ENCODE results near the gene MYO3A. TPM values are rescaled to one million over a fixed set of nuclear protein-coding genes. Genes with fewer than 3 reads are reported as not detected.

MYO3A gene
- total RNA-seq, 4 donors from 2014 or later: 0.17 to 0.19 TPM; not detected in 2

GRCh38 chr10:26022831-26023230 is 88.8 kb downstream of the MYO3A start:
- TF ChIP-seq CTCF (IDR thresholded peaks at IDR 0.05; ENCODE audit: low read depth): no peak

- no peak for TF ChIP-seq CTCF (IDR thresholded peaks at IDR 0.05; ENCODE audit: low read depth)
These were observed 90.3 kb downstream of the MYO3A start for GRCh38 chr10:26024303-26024702.

GRCh38 chr10:26025523-26025922 is 91.5 kb downstream of the MYO3A start:
- TF ChIP-seq CTCF (IDR thresholded peaks at IDR 0.05; ENCODE audit: low read depth): no peak

GRCh38 chr10:26029858-26030257 is 95.8 kb downstream of the MYO3A start:
- TF ChIP-seq CTCF (IDR thresholded peaks at IDR 0.05; ENCODE audit: low read depth): no peak

- no peak for TF ChIP-seq CTCF (IDR thresholded peaks at IDR 0.05; ENCODE audit: low read depth)
These were observed 97.3 kb downstream of the MYO3A start for GRCh38 chr10:26031300-26031699.

GRCh38 chr10:26043469-26043868 is 109.4 kb downstream of the MYO3A start:
- no peak for TF ChIP-seq CTCF (IDR thresholded peaks at IDR 0.05; ENCODE audit: low read depth)

- no peak for TF ChIP-seq CTCF (IDR thresholded peaks at IDR 0.05; ENCODE audit: low read depth)
These were observed 110.2 kb downstream of the MYO3A start for GRCh38 chr10:26044141-26044749.

Data from subcutaneous adipose tissue (tissue), 4 donors.